A549 (cell line): Measurements from ENCODE around the gene DACH2. TPM values are rescaled to one million over a fixed set of nuclear protein-coding genes. Genes with fewer than 3 reads are reported as not detected.

Source experiments
- ATAC-seq, 2 experiments: fragments of 200-7000 bp in 1 of 2; fragments of >200 bp in 1 of 2; cut with Nextera tagmentation in 1 of 2; cut with Tn5 transposase in 1 of 2; 3 replicates each; pipeline versions ENCODE4 v1.8.0 to v1.9.1; 2018 to 2020; ENCODE audit warnings: mild to moderate bottlenecking in 1 of 2, moderate library complexity in 1 of 2
- CTCF ChIA-PET: fragments of 300-600 bp; sonication (Branson Sonifier 250); formaldehyde crosslinking; extraction: SDS; loops from one replicate; lab custom pipeline; 2021; ENCODE audit warnings: antibody characterized with exemption, inconsistent platforms; lab: Yijun Ruan, JAX
- POLR2A ChIA-PET: fragments of 350-600 bp; formaldehyde crosslinking; extraction: SDS; loops from one replicate; lab custom pipeline; 2021; ENCODE audit warnings: antibody characterized with exemption, inconsistent platforms; lab: Yijun Ruan, JAX
- DNase-seq, 2 experiments: peaks; one replicate each; pipeline versions ENCODE4 v3.0.0 to v3.0.0-alpha.2; 2011 to 2016; ENCODE audit warnings: low read depth in 1 of 2, low spot score in 1 of 2
- FAIRE-seq: peaks from 2 replicates; lab custom pipeline; 2011; peaks lifted over from hg19 to GRCh38; lab: Jason Lieb, UNC
- H3K27ac ChIP-seq, 2 experiments: fragments of >200 bp; sonication (Bioruptor Twin); formaldehyde crosslinking; 3 replicates each; pipeline ENCODE4 v1.5.1; 2016 to 2017
- H3K4me1 ChIP-seq: fragments of >200 bp; sonication (Bioruptor Twin); formaldehyde crosslinking; 3 replicates; pipeline ENCODE4 v1.6.1; 2016
- H3K4me2 ChIP-seq: fragments of >200 bp; sonication (Bioruptor Twin); formaldehyde crosslinking; 3 replicates; pipeline ENCODE4 v1.6.1; 2016
- H3K4me3 ChIP-seq: fragments of >200 bp; sonication (Bioruptor Twin); formaldehyde crosslinking; 3 replicates; pipeline ENCODE4 v1.5.1; 2016
- H3K9me3 ChIP-seq: fragments of >200 bp; sonication (Bioruptor Twin); formaldehyde crosslinking; 3 replicates; pipeline ENCODE4 v1.6.1; 2016
- BHLHE40 ChIP-seq: IDR thresholded peaks from 2 replicates; pipeline ENCODE4 v1.6.1; 2012; ENCODE audit warnings: low read depth, low read length, inconsistent platforms
- CBX2 ChIP-seq: fragments of 200-600 bp; sonication (generic); IDR thresholded peaks from 2 replicates; pipeline ENCODE4 v1.6.1; 2016; ENCODE audit warnings: low read depth, mild to moderate bottlenecking, borderline replicate concordance
- CBX8 ChIP-seq: fragments of 200-600 bp; sonication (generic); IDR thresholded peaks from 2 replicates; pipeline ENCODE4 v1.6.1; 2016
- CHD2 ChIP-seq: fragments of 150-350 bp; IDR thresholded peaks from 2 replicates; pipeline ENCODE4 v1.6.1; 2014; ENCODE audit warnings: low read length; ENCODE audit not compliant: partially characterized antibody
- CHD4 ChIP-seq: fragments of 200-600 bp; sonication (generic); IDR thresholded peaks from 2 replicates; pipeline ENCODE4 v1.6.1; 2016; ENCODE audit warnings: antibody characterized with exemption, mild to moderate bottlenecking, borderline replicate concordance
- EP300 ChIP-seq, 2 experiments: fragments of >200 bp; sonication (Bioruptor Twin); formaldehyde crosslinking; IDR thresholded peaks; 2 replicates in 1 of 2; 3 replicates in 1 of 2; pipeline ENCODE4 v1.6.1; 2016 to 2017
- FOSB ChIP-seq: fragments of 250-450 bp; sonication (Bioruptor Pico); IDR thresholded peaks from 2 replicates; pipeline ENCODE4 v1.5.0; 2020; ENCODE audit warnings: mild to moderate bottlenecking, moderate library complexity
- FOSL2 ChIP-seq, 2 experiments: fragments of 450-650 bp in 1 of 2; fragments of >200 bp in 1 of 2; sonication (Bioruptor Twin) in 1 of 2; formaldehyde crosslinking; IDR thresholded peaks; 2 replicates each; pipeline versions ENCODE4 v1.5.0 to v1.6.1; 2016 to 2020; ENCODE audit warnings: mild to moderate bottlenecking in 1 of 2, moderate library complexity in 1 of 2
- GATA3 ChIP-seq: IDR thresholded peaks from 2 replicates; pipeline ENCODE4 v1.6.1; 2012; ENCODE audit warnings: borderline replicate concordance
- HDAC2 ChIP-seq: fragments of 200-600 bp; sonication (generic); IDR thresholded peaks from 2 replicates; pipeline ENCODE4 v1.6.1; 2016
- HOXB5 ChIP-seq: fragments of 250-450 bp; sonication (Bioruptor Pico); IDR thresholded peaks from 2 replicates; pipeline ENCODE4 v1.5.0; 2020; ENCODE audit warnings: mild to moderate bottlenecking, moderate library complexity
- JUN ChIP-seq, 2 experiments: fragments of >200 bp; sonication (Bioruptor Twin); formaldehyde crosslinking; IDR thresholded peaks; 2 replicates in 1 of 2; 3 replicates in 1 of 2; pipeline ENCODE4 v1.6.1; 2016 to 2017
- KDM1A ChIP-seq: fragments of 200-600 bp; sonication (generic); IDR thresholded peaks from 2 replicates; pipeline ENCODE4 v1.6.1; 2016; ENCODE audit warnings: low read depth, mild to moderate bottlenecking
- MAZ ChIP-seq: fragments of 150-350 bp; IDR thresholded peaks from 2 replicates; pipeline ENCODE4 v1.6.1; 2014; ENCODE audit warnings: antibody characterized with exemption, low read depth, low read length, borderline replicate concordance
- MYC ChIP-seq: IDR thresholded peaks from 2 replicates; pipeline ENCODE4 v1.6.1; 2012; ENCODE audit warnings: mild to moderate bottlenecking, inconsistent platforms, low read length, improper control_type of control experiment, borderline replicate concordance
- NR3C1 ChIP-seq: fragments of >200 bp; sonication (Bioruptor Twin); formaldehyde crosslinking; IDR thresholded peaks from 3 replicates; pipeline ENCODE4 v1.6.1; 2017
- POLR2A ChIP-seq: IDR thresholded peaks from 2 replicates; pipeline ENCODE4 v1.6.1; 2012; ENCODE audit warnings: mild to moderate bottlenecking, low read length
- RAD21 ChIP-seq, 2 experiments: fragments of >200 bp in 1 of 2; sonication (Bioruptor Twin) in 1 of 2; formaldehyde crosslinking in 1 of 2; IDR thresholded peaks in 1 of 2; conservative IDR thresholded peaks in 1 of 2; 2 replicates in 1 of 2; 3 replicates in 1 of 2; pipeline ENCODE4 v1.6.1; 2012 to 2018; ENCODE audit warnings: inconsistent platforms in 1 of 2
- SMC3 ChIP-seq: fragments of >200 bp; sonication (Bioruptor Twin); formaldehyde crosslinking; IDR thresholded peaks from 3 replicates; pipeline ENCODE4 v1.6.1; 2018; ENCODE audit warnings: inconsistent platforms
- TFCP2L1 ChIP-seq: fragments of 250-450 bp; sonication (Bioruptor Pico); IDR thresholded peaks from 2 replicates; pipeline ENCODE4 v1.5.0; 2021; ENCODE audit warnings: mild to moderate bottlenecking
- TP53 ChIP-seq: fragments of 250-450 bp; sonication (Bioruptor Pico); IDR thresholded peaks from 2 replicates; pipeline ENCODE4 v1.5.0; 2021; ENCODE audit warnings: mild to moderate bottlenecking, moderate library complexity
- ZFP36 ChIP-seq: fragments of 450-650 bp; IDR thresholded peaks from 2 replicates; pipeline ENCODE4 v1.6.1; 2014; ENCODE audit warnings: borderline replicate concordance; ENCODE audit not compliant: partially characterized antibody
- ZSCAN20 ChIP-seq: fragments of 250-450 bp; sonication (Bioruptor Pico); IDR thresholded peaks from 2 replicates; pipeline ENCODE4 v1.8.0; 2022; ENCODE audit warnings: mild to moderate bottlenecking, moderate library complexity
- WGBS: methylation state at CpG from one replicate; pipeline ENCODE4 v1.1.6; 2017; ENCODE audit errors: missing lambda C conversion rate; 5-methylcytosine and 5-hydroxymethylcytosine counted together
- polyA plus RNA-seq, 4 experiments: library from polyadenylated mRNA; depleted of rRNA in 3 of 4; stranded (reverse); fragments of >200 nt; fragmentation: RNase III in 1 of 4; extraction: RNeasy Plus Mini Kit Qiagen cat#74134 plus additional on column Dnase treatment in 1 of 4; gene quantifications; 2 replicates in 3 of 4; 3 replicates in 1 of 4; pipeline ENCODE4 v1.2.3, GENCODE V29; 2011 to 2017
- TF ChIP-seq, protein P1 (sequence below): IDR thresholded peaks from 2 replicates; pipeline ENCODE4 v1.6.1; 2012
- TF ChIP-seq, protein P2 (sequence below): fragments of 250-450 bp; sonication (Bioruptor Pico); IDR thresholded peaks from 2 replicates; pipeline ENCODE4 v1.5.0; 2021; ENCODE audit warnings: mild to moderate bottlenecking, moderate library complexity, borderline replicate concordance
- TF ChIP-seq, protein P3 (sequence below): fragments of 450-650 bp; IDR thresholded peaks from 2 replicates; pipeline ENCODE4 v1.6.1; 2014; ENCODE audit warnings: antibody characterized with exemption

Gene DACH2
- polyA plus RNA-seq, 2 of the 4 experiments (the other 2 are of a cell fraction), result 0.04 TPM; not detected in 1

DNA sequence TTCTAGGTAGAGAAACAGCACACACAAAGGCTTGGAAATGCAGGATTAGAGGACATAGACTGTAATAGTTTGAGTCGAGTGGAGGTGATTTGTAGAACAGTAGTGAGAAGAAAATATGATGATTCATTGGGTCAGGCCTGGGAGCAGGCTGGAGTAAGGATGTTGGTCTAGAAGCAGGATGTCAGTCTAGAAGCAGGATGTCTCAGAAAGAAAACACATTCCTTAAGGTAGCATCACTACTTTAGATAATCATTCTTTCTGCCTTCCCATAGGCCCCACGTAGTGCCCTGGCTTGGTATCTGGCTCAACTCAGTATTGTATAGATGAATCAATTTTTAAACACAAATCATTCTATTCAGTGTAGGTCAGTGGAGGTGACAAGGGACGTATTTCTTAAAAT lies 11.2 kb upstream of the DACH2 start:
- ATAC-seq, result no peak
- TF ChIP-seq FOSB, result no peak
- TF ChIP-seq CHD2, result no peak
- TF ChIP-seq SMC3, result no peak
- TF ChIP-seq HDAC2, result no peak
- no peak for TF ChIP-seq CBX8
- no peak for TF ChIP-seq CBX2
- TF ChIP-seq TP53 (CRISPR knock-in tag), result no peak
- FAIRE-seq, result peak; percentile 23
- WGBS, result 39% methylated on average over 3 of the region's 3 CpGs
- CTCF ChIA-PET, result no interaction called here
- no peaks in the 10 kb centered on the region for H3K9me3 ChIP-seq
- no peaks in the 10 kb centered on the region for H3K4me1 ChIP-seq
- no peak overlapping the region for H3K4me3 ChIP-seq
- no peak for DNase-seq
- H3K27ac ChIP-seq, result no peak overlapping the region
- POLR2A ChIA-PET, result no interaction called here
- no peak overlapping the region for H3K4me2 ChIP-seq

DNA sequence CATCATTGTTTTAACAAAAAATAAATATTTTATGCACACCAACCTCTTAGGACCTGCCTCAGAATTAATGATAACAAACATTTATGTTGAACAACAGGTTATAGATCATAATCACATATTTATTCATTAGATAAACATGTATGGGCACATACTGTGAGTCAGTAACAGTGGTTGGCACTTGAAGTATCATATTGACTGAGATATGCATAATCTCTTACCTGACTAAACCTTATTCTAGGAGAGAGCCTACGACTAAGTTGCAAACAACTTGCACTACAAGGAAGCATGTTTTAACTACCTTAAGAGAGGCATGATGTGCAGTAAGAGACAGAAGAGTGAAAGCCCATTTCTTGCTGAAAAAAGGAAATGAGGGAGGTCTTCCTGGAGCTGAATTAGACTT lies 6.5 kb upstream of the DACH2 start:
- peak; percentile 74 for FAIRE-seq
- CTCF ChIA-PET, result no interaction called here
- Histone ChIP-seq H3K4me2 (no peak overlapping the region), H3K27ac (no peak overlapping the region), H3K4me3 (no peak overlapping the region), H3K4me1 (no peaks in the 10 kb centered on the region), H3K9me3 (no peaks in the 10 kb centered on the region)
- DNase-seq, result no peak
- POLR2A ChIA-PET, result no interaction called here
- WGBS, result 0% methylated on average over 1 of the region's 1 CpG
- ATAC-seq, result no peak
- TF ChIP-seq JUN (IDR thresholded peaks at IDR 0.05) (no peak), CHD2 (no peak), MAZ (no peak), RAD21 (conservative IDR thresholded peaks at IDR 0.05 in 1 of 2, IDR thresholded peaks at IDR 0.05 in 1 of 2) (no peak), CHD4 (no peak), EP300 (IDR thresholded peaks at IDR 0.05) (no peak), HOXB5 (CRISPR knock-in tag) (no peak), ZSCAN20 (CRISPR knock-in tag) (no peak), GATA3 (no peak), ZFP36 (no peak), FOSL2 (IDR thresholded peaks at IDR 0.05) (no peak), FOSL2 (CRISPR knock-in tag; IDR thresholded peaks at IDR 0.05) (no peak), POLR2A (no peak)
- TF ChIP-seq, protein P1, sequence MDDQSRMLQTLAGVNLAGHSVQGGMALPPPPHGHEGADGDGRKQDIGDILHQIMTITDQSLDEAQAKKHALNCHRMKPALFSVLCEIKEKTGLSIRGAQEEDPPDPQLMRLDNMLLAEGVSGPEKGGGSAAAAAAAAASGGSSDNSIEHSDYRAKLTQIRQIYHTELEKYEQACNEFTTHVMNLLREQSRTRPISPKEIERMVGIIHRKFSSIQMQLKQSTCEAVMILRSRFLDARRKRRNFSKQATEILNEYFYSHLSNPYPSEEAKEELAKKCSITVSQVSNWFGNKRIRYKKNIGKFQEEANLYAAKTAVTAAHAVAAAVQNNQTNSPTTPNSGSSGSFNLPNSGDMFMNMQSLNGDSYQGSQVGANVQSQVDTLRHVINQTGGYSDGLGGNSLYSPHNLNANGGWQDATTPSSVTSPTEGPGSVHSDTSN, result no peak
- TF ChIP-seq, protein P2, sequence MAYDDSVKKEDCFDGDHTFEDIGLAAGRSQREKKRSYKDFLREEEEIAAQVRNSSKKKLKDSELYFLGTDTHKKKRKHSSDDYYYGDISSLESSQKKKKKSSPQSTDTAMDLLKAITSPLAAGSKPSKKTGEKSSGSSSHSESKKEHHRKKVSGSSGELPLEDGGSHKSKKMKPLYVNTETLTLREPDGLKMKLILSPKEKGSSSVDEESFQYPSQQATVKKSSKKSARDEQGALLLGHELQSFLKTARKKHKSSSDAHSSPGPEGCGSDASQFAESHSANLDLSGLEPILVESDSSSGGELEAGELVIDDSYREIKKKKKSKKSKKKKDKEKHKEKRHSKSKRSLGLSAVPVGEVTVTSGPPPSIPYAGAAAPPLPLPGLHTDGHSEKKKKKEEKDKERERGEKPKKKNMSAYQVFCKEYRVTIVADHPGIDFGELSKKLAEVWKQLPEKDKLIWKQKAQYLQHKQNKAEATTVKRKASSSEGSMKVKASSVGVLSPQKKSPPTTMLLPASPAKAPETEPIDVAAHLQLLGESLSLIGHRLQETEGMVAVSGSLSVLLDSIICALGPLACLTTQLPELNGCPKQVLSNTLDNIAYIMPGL (CRISPR knock-in tag), result no peak

DNA sequence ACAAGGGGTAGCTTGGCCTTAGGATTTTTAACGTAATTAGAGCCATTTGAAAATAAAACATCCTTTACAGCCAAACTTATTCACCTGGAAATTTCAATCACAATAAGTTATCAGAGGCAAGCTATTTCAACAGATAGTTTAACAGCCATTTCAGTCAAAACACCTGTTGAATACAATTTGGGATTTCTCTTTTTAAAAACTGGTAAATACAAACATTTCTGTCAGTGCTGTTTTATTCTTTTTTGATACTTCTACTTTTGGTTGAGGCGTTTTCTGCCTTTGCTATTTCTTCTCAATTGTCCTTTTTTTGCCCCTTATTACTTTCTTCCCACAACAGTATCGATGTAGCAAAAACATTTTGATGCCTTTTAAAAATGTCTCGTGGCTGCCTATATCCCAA lies 2.1 kb upstream of the DACH2 start:
- Histone ChIP-seq H3K9me3 (peaks cover 9% of the 10 kb centered on the region; the same call in 1 of the 3 replicates), H3K27ac (no peak overlapping the region), H3K4me1 (peaks cover 4% of the 10 kb centered on the region; the same call in 1 of the 3 replicates)
- DNase-seq, result no peak
- ATAC-seq, result no peak
- TF ChIP-seq FOSL2 (IDR thresholded peaks at IDR 0.05), result no peak
- TF ChIP-seq FOSL2 (CRISPR knock-in tag; IDR thresholded peaks at IDR 0.05), result no peak
- no peak for TF ChIP-seq KDM1A
- no peak for TF ChIP-seq FOSB
- TF ChIP-seq NR3C1, result no peak
- TF ChIP-seq TFCP2L1 (CRISPR knock-in tag), result no peak
- TF ChIP-seq BHLHE40, result no peak
- TF ChIP-seq MYC, result no peak
- TF ChIP-seq, protein P3, sequence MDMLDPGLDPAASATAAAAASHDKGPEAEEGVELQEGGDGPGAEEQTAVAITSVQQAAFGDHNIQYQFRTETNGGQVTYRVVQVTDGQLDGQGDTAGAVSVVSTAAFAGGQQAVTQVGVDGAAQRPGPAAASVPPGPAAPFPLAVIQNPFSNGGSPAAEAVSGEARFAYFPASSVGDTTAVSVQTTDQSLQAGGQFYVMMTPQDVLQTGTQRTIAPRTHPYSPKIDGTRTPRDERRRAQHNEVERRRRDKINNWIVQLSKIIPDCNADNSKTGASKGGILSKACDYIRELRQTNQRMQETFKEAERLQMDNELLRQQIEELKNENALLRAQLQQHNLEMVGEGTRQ, result no peak
- TF ChIP-seq, all 56 proteins: peak for 0
- POLR2A ChIA-PET, result no interaction called here
- Histone ChIP-seq H3K4me3 (no peak overlapping the region), H3K4me2 (no peak overlapping the region)
- FAIRE-seq, result peak; percentile 63
- CTCF ChIA-PET, result no interaction called here
- 38% methylated on average over 4 of the region's 4 CpGs for WGBS
